Gastroesophageal sphincter (tissue), 4 donors: ENCODE results near the gene PPME1. TPM values are rescaled to one million over a fixed set of nuclear protein-coding genes. Genes with fewer than 3 reads are reported as not detected.
A peak's percentile ranks its signal among the peaks of the same experiment; 100 is the strongest.

ENCODE experiments used
- ATAC-seq: fragments of 150-250 bp; one replicate; pipeline ENCODE4 v1.9.1; 2016; ENCODE audit warnings: mild to moderate bottlenecking, moderate library complexity
- H3K27ac ChIP-seq, 4 donors: fragments of 200-600 bp; sonication (generic) in 3 of 4; 1 replicate in 3 of 4; 2 replicates in 1 of 4; pipeline ENCODE4 v1.5.1; 2016 to 2019
- H3K27me3 ChIP-seq: fragments of 200-600 bp; sonication (generic); one replicate; pipeline ENCODE4 v1.5.1; 2019
- H3K36me3 ChIP-seq, 2 donors: fragments of 200-600 bp; sonication (generic); one replicate each; pipeline ENCODE4 v1.5.1; 2019; ENCODE audit warnings: control low read depth in 1 of 2
- H3K4me1 ChIP-seq, 3 donors: fragments of 200-600 bp; sonication (generic); 1 replicate in 2 of 3; 2 replicates in 1 of 3; pipeline ENCODE4 v1.5.1; 2016 to 2019; ENCODE audit warnings: control low read depth in 2 of 3
- H3K4me3 ChIP-seq, 2 donors: fragments of 200-600 bp; sonication (generic); one replicate each; pipeline ENCODE4 v1.5.1; 2019; ENCODE audit warnings: mild to moderate bottlenecking in 1 of 2, moderate library complexity in 1 of 2
- H3K9me3 ChIP-seq, 3 donors: fragments of 200-600 bp; sonication (generic); one replicate each; pipeline ENCODE4 v1.5.1; 2017 to 2019; ENCODE audit warnings: control low read depth in 2 of 3
- CTCF ChIP-seq, 4 experiments: fragments of 200-600 bp in 2 of 4; fragments of 450-650 bp in 2 of 4; sonication (generic) in 1 of 4; IDR thresholded peaks; one replicate each; pipeline ENCODE4 v1.5.1; 2017 to 2019; ENCODE audit warnings: antibody characterized with exemption in 4 of 4, mild to moderate bottlenecking in 2 of 4, moderate library complexity in 2 of 4
- EP300 ChIP-seq: sonication (generic); formaldehyde crosslinking; IDR thresholded peaks from one replicate; pipeline ENCODE4 v1.6.1; 2017; ENCODE audit warnings: antibody characterized with exemption, mild to moderate bottlenecking
- POLR2A ChIP-seq, 2 donors: fragments of 450-650 bp; IDR thresholded peaks; one replicate each; pipeline ENCODE4 v1.6.1; 2017; ENCODE audit warnings: antibody characterized with exemption in 2 of 2, mild to moderate bottlenecking in 2 of 2, moderate library complexity in 1 of 2
- POLR2AphosphoS5 ChIP-seq: sonication (generic); formaldehyde crosslinking; IDR thresholded peaks from one replicate; pipeline ENCODE4 v1.6.1; 2017; ENCODE audit warnings: antibody characterized with exemption
- WGBS, 2 donors: methylation state at CpG; one replicate each; pipeline ENCODE4 v1.1.5; 2018; ENCODE audit warnings: low coverage in 1 of 2; 5-methylcytosine and 5-hydroxymethylcytosine counted together
- total RNA-seq, 4 donors: library from RNA; depleted of rRNA; stranded (reverse); fragments of >200 nt; gene quantifications; one replicate each; pipeline ENCODE4 v1.1.0, GENCODE V29; 2016

Gene PPME1
- total RNA-seq, 4 donors from 2014 or later: 27.1 to 45.3 (median 32.0) TPM

- Histone ChIP-seq H3K4me3 (no peak overlapping the region), H3K9me3 (no peaks in the 10 kb centered on the region), H3K36me3 (peaks cover 2 to 72% of the 10 kb centered on the region in 2 donors), H3K4me1 (peaks cover 0 to 16% (median 3%) of the 10 kb centered on the region in 3 donors), H3K27ac (no peak overlapping the region), H3K27me3 (no peaks in the 10 kb centered on the region)
- WGBS, 2 donors: 88 to 92% methylated on average over 5 to 8 of the region's 8 CpGs
- no peak for ATAC-seq
- TF ChIP-seq EP300: no peak
- no peak for TF ChIP-seq POLR2A (IDR thresholded peaks at IDR 0.05)
- TF ChIP-seq POLR2AphosphoS5: no peak
- TF ChIP-seq CTCF (IDR thresholded peaks at IDR 0.05): no peak
Measured at GRCh38 chr11:74253361-74253760, 82.3 kb downstream of the PPME1 start.

GRCh38 chr11:74255741-74256375 is 84.8 kb downstream of the PPME1 start:
- Histone ChIP-seq H3K9me3 (no peaks in the 10 kb centered on the region), H3K27ac (no peak overlapping the region), H3K4me1 (peaks cover 0 to 21% (median 3%) of the 10 kb centered on the region in 3 donors), H3K36me3 (peaks cover 0 to 47% of the 10 kb centered on the region in 2 donors), H3K27me3 (no peaks in the 10 kb centered on the region), H3K4me3 (no peak overlapping the region)
- WGBS, 2 donors: 22 to 49% methylated on average over 3 to 5 of the region's 5 CpGs
- TF ChIP-seq POLR2AphosphoS5 (no peak), POLR2A (IDR thresholded peaks at IDR 0.05) (no peak), CTCF (IDR thresholded peaks at IDR 0.05) (peak; percentile 84 to 93 (median 88)), EP300 (no peak)
- peak; percentile 50 for ATAC-seq

GRCh38 chr11:74256378-74257133 is 85.5 kb downstream of the PPME1 start:
- no peak for ATAC-seq
- TF ChIP-seq POLR2A (IDR thresholded peaks at IDR 0.05) (no peak), POLR2AphosphoS5 (no peak), EP300 (no peak), CTCF (IDR thresholded peaks at IDR 0.05) (no peak)
- peaks cover 0 to 40% of the 10 kb centered on the region in 2 donors for H3K36me3 ChIP-seq
- H3K4me1 ChIP-seq: peaks cover 0 to 21% (median 3%) of the 10 kb centered on the region in 3 donors
- no peak overlapping the region for H3K4me3 ChIP-seq
- no peak overlapping the region for H3K27ac ChIP-seq
- H3K9me3 ChIP-seq: no peaks in the 10 kb centered on the region
- WGBS, 2 donors: 72 to 82% methylated on average over 5 of the region's 5 CpGs
- H3K27me3 ChIP-seq: no peaks in the 10 kb centered on the region

- no peaks in the 10 kb centered on the region for H3K27me3 ChIP-seq
- H3K9me3 ChIP-seq: no peaks in the 10 kb centered on the region
- H3K4me1 ChIP-seq: peaks cover 0 to 21% (median 3%) of the 10 kb centered on the region in 3 donors
- no peak for TF ChIP-seq EP300
- no peak for TF ChIP-seq POLR2A (IDR thresholded peaks at IDR 0.05)
- no peak for TF ChIP-seq CTCF (IDR thresholded peaks at IDR 0.05)
- TF ChIP-seq POLR2AphosphoS5: no peak
- no peak overlapping the region for H3K4me3 ChIP-seq
- peaks cover 0 to 25% of the 10 kb centered on the region in 2 donors for H3K36me3 ChIP-seq
- ATAC-seq: peak; percentile 63
- H3K27ac ChIP-seq: no peak overlapping the region
- 17 to 25% methylated on average over 3 of the region's 4 CpGs for WGBS, 2 donors
Measured at GRCh38 chr11:74257959-74258553, 87.0 kb downstream of the PPME1 start.
